Iris pigment epithelial cell (primary cell): ENCODE measurements around the gene CCN2.

ENCODE experiments used
- DNase-seq: peaks from one replicate; pipeline ENCODE4 v3.0.0-alpha.2; 2011; ENCODE audit warnings: low read depth

CCN2 gene

DNA sequence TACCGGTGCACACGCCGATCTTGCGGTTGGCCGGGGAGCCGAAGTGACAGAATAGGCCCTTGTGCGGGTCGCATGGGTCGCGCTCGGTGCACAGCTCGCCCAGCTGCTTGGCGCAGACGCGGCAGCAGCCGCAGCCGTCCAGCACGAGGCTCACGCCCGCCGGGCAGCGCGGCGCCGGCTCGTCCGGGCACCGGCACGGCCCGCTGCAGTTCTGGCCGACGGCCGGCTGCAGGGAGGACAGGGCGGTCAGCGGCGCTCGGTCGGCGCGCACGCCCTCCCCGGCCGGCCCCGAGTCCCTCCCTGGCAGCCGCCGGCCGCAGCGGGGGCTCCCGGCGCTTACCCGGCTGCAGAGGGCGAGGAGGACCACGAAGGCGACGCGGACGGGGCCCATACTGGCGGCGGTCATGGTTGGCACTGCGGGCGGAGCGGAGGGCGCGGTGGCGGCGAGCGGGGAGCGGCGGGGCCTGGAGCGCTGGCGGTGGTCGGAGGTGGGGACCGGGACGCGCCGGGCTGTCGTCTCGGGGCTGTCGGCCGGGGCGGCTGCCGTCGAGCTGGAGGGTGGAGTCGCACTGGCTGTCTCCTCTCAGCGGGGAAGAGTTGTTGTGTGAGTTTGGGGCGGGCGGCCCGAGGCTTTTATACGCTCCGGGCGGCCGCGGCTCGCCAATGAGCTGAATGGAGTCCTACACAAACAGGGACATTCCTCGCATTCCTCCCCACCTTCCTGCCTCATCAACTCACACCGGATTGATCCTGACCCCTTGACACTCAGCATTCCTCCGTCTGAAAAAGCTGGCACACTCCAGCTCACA is at the start of gene CCN2:
TSS of gene CCN2 (minus strand) at position 606 of the 809 bp plus-strand sequence. CDS start at position 406, 200 bp downstream.
- DNase-seq: peak; percentile 100

- no peak for DNase-seq
Observed at GRCh38 chr6:132000296-132000695, 49.1 kb upstream of the CCN2 start.

- no peak for DNase-seq
Observed at GRCh38 chr6:131999545-132000146, 48.5 kb upstream of the CCN2 start.

- DNase-seq: peak; percentile 98
Observed at GRCh38 chr6:131998255-131998982, 47.2 kb upstream of the CCN2 start.

- peak; percentile 46 for DNase-seq
Observed at GRCh38 chr6:131997429-131998153, 46.4 kb upstream of the CCN2 start.

DNA sequence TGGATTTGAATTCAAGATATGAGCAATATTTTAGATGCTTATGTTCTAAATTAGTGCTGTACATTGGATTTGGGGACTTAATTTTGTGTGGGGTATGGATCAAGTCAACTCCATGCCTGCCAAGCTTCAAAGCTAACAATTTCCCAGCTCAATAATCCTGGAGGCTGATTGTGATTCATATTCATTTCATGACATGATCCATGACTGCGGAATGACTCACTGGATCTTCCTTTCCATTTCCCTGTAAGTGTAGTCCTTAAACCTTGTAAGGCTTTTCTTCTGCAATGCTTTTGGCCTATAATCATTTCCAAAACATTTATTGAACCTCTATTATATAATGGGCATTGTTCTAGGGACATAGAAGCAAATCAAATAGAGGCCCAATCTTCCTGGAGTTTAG is 44.7 kb upstream of the CCN2 start:
- peak; percentile 94 for DNase-seq

DNA sequence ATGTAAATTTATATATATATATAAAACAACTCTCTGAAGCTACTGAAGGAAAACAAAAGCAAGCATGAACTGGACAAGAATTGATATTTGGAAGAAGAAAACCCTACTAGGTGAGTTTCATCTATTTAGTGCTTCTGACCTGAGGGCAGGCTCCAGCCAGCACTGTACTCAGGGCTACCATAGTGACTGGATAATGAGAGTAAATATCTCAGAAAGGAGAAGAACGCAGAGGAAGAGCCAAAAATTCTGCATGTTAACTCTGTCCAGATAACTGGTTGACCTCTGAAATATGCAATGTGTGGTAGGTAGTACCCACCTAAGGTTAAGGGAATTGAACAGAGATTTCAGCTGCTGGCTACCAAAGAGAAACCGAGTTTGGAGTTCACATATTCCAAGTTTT is 41.4 kb upstream of the CCN2 start:
- DNase-seq: no peak

DNA sequence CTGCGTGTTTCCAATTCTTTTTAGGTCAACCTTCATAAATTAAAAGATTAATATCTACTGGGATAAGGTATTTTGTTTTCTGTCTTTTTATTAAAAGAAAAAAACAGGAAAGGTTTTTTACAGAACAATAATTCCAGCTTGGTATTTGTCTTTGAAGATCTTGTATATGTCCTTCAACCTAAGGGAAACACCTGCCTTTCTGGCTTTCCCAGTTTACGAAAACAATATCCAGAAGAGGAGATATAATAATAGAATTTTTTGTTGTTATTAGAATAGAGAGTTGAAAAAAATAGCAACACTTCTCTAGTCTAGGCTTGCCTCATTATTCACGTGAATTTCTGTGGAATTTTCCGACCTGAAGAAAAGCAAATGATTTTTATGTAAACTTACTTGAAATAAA is 37.9 kb upstream of the CCN2 start:
- DNase-seq: no peak

DNA sequence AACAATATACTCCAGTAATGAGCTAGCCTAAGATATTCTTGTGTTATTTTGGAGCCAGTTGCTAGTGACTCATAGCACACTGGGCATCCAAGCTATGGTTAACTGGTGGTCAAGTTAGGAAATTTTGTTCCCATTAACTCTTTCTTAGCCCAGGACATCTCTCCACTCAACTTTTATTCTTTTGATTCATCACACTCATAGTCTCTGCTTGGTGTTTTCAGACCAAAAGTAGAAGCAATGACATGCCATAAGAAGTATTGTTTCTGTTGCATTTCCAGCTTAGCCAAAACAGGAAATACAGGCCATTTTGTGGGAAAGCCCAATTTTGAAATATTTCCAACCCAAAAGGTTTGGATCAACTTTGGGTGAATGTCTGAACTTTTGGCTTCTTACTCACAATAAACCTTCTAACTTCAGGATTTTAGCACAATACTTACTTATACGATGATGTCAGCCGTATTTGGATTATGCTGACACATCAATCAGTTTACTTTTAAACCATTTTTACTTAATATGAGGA is 31.6 kb upstream of the CCN2 start:
- DNase-seq: peak; percentile 88

DNA sequence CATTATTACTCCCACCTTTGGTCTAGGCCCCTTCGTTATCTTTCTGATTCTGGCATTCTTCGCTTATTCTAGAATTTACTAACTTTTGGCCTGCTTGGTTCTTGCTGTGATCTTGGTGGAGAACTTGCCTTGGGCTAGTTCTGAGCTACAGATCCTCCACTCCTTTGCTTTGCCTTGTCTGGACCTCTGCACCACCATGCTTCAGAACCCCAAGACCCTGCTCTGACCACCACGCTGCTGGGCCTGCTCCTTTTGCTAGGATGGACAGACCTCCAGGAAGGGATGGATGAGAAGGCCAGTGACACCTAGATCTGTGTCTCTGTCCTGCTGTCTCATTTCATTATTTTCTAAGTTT is 30.4 kb upstream of the CCN2 start:
- no peak for DNase-seq

DNA sequence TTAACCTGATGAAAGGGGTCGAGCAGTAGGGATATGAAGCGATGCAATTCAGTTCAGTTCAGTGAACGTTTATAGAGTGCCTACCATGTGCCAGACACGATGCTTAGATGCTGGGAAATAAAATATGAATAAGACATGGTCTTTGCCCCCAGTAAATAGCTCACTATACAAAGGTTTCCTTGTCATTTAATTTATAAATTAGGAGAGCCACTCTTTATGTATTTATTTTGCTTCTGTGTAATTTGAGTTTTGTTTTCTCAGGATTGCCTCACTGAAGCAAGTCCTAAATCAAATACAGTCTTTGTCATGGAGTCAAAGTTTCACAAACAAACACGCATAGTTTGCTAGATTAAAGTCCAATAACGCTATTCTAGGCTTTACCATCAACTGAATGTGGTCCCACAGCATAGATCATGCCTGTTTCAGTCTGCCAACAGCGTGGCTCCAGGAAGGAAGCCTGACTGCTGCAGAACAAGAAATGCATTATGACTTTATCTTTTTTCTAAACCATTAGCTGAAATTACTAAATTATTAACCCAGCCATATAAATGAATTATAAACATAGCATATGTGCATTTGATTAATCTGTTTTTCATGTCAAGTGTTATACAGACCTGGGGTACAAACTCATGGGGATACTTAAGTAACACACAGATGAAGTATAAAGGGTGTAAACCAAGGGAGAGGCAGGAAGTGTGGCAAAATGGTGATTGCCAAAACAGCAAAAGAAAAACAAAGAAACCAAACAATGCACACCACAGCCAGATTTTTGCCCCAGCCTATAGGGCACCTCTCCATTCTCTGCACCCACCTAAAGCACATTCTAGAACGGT is 29.8 kb upstream of the CCN2 start:
- DNase-seq: no peak

DNA sequence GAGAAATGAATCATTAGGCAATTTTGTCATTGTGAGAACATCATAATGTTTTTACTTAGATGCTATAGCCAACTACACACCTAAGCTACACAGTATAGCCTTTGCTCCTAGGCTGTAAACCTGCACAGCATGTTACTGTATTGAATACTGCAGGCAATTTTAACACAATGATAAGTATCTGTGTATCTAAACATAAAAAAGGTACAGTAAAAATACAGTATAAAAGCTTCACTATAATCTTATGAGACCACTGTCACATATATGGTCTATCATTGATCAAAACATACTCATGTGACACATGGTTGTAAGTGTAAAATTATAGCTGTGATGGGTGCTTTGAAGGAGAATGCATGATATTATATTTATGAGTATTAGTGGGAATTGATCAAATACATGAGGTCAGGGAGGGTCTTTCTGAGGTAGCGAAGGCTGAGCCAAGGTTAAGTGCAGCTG is 29.2 kb upstream of the CCN2 start:
- DNase-seq: no peak

DNA sequence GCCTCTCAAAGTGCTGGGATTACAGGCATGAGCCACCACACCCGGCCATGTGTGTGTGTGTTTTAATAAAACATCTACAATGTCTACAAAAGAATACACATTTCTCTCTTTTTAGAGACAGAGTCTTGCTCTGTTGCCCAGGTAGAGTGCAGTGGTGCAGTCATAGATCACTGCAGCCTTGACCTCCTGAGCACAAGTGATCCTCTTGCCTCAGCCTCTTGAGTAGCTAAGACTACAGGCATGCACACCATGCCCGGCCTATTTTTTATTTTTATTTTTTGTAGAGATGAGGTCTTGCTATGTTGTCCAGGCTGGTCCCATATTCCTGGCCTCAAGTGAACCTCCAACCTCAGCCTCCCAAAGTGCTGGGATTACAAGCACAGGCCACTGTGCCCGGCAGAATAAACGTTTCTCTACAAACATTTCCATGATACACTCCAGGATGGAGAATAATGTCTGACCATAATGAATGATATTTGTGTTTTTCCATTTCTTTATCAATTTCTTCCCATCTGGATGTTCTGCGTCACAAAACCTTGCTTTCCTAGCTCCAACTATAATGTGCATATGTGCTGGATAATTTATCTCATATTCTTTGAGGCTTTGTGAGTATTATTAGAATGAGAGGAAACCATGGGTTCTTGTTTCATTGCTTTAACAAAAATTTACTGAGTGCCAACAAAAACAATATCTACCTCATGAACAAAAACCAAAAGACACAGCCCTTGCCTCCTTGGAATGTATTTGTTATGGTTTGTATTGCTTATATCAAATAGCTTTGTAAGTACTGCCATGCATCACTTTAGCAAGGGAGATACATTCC is 28.6 kb upstream of the CCN2 start:
- DNase-seq: peak; percentile 98

GRCh38 chr6:131978522-131978921 is 27.4 kb upstream of the CCN2 start:
- no peak for DNase-seq

DNA sequence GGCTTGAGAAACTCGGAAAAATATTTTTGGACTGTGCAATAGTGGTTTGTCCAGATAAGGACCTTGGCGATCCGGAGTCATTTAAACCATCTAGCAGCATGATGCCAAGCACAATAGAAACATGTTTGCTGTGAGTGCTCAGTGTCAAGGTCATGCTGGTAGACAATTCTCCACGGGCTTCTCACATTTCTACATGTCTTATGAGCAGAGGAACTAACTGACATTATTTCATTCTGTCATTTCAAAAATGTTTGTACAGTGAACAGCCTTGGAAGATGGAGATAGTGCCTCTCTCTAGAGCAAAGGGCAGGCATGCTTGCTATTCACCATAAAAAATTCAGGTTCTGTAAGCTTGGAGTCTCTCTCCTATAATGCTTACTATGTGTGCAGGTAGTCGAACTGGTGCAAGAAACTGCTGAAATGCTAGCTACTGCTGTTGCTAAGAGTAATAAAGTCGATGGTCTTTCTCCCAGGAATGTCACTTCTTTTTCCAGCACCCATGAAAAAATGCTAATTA is 25.4 kb upstream of the CCN2 start:
- peak; percentile 87 for DNase-seq

DNA sequence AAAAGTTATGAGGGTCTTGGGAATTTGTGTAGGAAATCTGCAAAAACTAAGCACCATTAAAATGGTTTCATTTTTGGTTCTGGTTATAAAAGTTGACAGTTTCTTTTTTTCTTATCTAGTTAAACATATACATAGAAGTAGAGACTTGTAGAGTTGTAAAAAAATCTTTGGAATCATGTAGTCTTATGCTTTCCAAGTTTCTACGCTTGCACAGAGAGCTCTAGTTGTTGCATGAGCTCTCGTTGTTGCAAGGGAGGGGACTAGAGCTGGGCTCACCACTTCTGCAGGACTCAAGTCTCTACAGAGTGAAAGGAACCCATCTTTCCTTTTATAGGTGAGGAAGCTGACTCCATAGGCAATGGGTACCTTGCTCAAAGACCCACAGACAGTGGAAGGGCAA is 21.6 kb upstream of the CCN2 start:
- no peak for DNase-seq

DNA sequence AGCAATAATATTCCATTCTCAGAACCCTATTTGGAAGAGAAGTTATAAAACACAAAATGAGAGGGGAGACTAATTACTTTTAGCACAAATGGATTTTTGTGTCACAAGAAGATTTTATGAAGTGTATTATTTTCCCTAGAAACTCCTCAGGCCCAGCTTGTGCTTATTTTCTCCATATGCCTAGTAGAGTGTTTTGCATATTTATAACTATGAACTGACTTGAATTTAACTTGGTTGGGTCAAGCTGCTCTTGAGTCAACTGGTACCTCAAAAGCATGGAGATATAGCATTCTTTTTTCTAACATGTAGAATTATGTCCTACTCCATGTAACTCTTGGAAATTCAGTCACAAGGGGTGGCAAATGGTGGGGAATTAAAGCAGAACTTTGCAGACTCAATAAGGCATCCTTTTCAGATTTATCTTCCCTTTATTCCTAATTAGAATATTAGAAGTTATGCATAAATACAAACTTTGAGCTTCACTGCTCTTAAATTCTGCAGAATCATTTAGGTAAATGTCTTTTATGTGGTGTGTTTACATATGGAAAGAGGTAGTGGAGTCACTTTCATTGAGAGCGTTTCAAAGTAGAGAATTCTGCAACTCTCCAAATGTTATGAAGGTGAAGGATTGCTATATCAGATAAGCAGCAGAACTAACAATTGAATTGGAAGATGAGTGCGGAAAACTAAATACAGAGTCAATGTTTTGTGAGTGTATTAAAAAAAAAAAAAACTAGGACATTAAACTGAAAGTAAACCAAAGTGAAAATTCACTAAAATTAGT is 19.1 kb upstream of the CCN2 start:
- DNase-seq: no peak

- no peak for DNase-seq
Observed at GRCh38 chr6:131968656-131969055, 17.5 kb upstream of the CCN2 start.

- DNase-seq: no peak
Observed at GRCh38 chr6:131967948-131968347, 16.8 kb upstream of the CCN2 start.
